Gastrocnemius medialis (tissue), 4 donors: ENCODE data around the gene KCNK3. TPM values are rescaled to one million over a fixed set of nuclear protein-coding genes. Genes with fewer than 3 reads are reported as not detected.
A peak's percentile ranks its signal among the peaks of the same experiment; 100 is the strongest.

Experiments
- ATAC-seq, 2 donors: fragments of 150-250 bp; one replicate each; pipeline ENCODE4 v1.9.1; 2016
- DNase-seq, 2 donors: peaks; one replicate each; pipeline ENCODE4 v3.0.0-alpha.2; 2019
- H3K27ac ChIP-seq, 4 donors: fragments of 200-600 bp; sonication (generic); 1 replicate in 1 of 4; 2 replicates in 3 of 4; pipeline ENCODE4 v1.5.1; 2016 to 2018; ENCODE audit warnings: mild to moderate bottlenecking in 2 of 4, moderate library complexity in 1 of 4
- H3K27me3 ChIP-seq, 3 donors: fragments of 200-600 bp; sonication (generic) in 2 of 3; 1 replicate in 1 of 3; 2 replicates in 2 of 3; pipeline versions ENCODE4 v1.5.1 to v1.6.0; 2016 to 2019; ENCODE audit warnings: mild to moderate bottlenecking in 1 of 3, moderate library complexity in 1 of 3
- H3K36me3 ChIP-seq, 2 donors: fragments of 200-600 bp; sonication (generic) in 1 of 2; one replicate each; pipeline ENCODE4 v1.5.1; 2017 to 2018
- H3K4me1 ChIP-seq, 2 donors: fragments of 200-600 bp; sonication (generic) in 1 of 2; one replicate each; pipeline ENCODE4 v1.5.1; 2016 to 2017; ENCODE audit warnings: mild to moderate bottlenecking in 2 of 2
- H3K4me3 ChIP-seq, 4 donors: fragments of 200-600 bp; sonication (generic) in 3 of 4; 1 replicate in 1 of 4; 2 replicates in 3 of 4; pipeline ENCODE4 v1.5.1; 2016 to 2019; ENCODE audit warnings: mild to moderate bottlenecking in 2 of 4
- H3K9me3 ChIP-seq, 3 donors: fragments of 200-600 bp; sonication (generic) in 2 of 3; 1 replicate in 1 of 3; 2 replicates in 2 of 3; pipeline ENCODE4 v1.5.1; 2016 to 2019
- POLR2A ChIP-seq, 2 donors: fragments of 450-650 bp; IDR thresholded peaks; one replicate each; pipeline ENCODE4 v1.6.1; 2017; ENCODE audit warnings: antibody characterized with exemption in 2 of 2, mild to moderate bottlenecking in 2 of 2, moderate library complexity in 2 of 2
- in situ Hi-C, 4 donors: fragments of 200-750 bp; cut with MboI; loops; one replicate each; pipeline versions ENCODE4 v1.15.0 to v1.8.0; 2017; ENCODE audit warnings: low sequenced_read_pairs in 4 of 4
- intact Hi-C: fragments of 100-400 bp; cut with DNase I; formaldehyde crosslinking; loops from one replicate; pipeline ENCODE4 v1.15.1; 2023; ENCODE audit warnings: low total_unique reads
- total RNA-seq, 4 donors: library from RNA; depleted of rRNA; stranded (reverse); fragments of >200 nt; gene quantifications; one replicate each; pipeline versions ENCODE4 v1.1.0 to v1.2.3, GENCODE V29; 2016
- TF ChIP-seq, protein P1 (sequence below), 5 experiments: fragments of 450-650 bp in 3 of 5; fragments of 200-600 bp in 2 of 5; sonication (generic) in 2 of 5; IDR thresholded peaks in 4 of 5; conservative IDR thresholded peaks in 1 of 5; 1 replicate in 4 of 5; 2 replicates in 1 of 5; pipeline ENCODE4 v1.5.1; 2016 to 2019; ENCODE audit warnings: antibody characterized with exemption in 5 of 5, mild to moderate bottlenecking in 3 of 5, moderate library complexity in 3 of 5

The KCNK3 gene
- total RNA-seq, 4 donors from 2014 or later, result 0.80 to 11.6 (median 1.2) TPM

GRCh38 chr2:26733413-26733812 is 40.9 kb downstream of the KCNK3 start:
- Histone ChIP-seq H3K4me3 (no peak overlapping the region), H3K4me1 (no peaks in the 10 kb centered on the region), H3K9me3 (no peaks in the 10 kb centered on the region), H3K27ac (no peak overlapping the region), H3K36me3 (no peaks in the 10 kb centered on the region), H3K27me3 (no peaks in the 10 kb centered on the region)
- ATAC-seq (no peak), DNase-seq (no peak)
- intact Hi-C loops, result no loop called here
- in situ Hi-C loops, result no loop called here
- TF ChIP-seq, protein P1, sequence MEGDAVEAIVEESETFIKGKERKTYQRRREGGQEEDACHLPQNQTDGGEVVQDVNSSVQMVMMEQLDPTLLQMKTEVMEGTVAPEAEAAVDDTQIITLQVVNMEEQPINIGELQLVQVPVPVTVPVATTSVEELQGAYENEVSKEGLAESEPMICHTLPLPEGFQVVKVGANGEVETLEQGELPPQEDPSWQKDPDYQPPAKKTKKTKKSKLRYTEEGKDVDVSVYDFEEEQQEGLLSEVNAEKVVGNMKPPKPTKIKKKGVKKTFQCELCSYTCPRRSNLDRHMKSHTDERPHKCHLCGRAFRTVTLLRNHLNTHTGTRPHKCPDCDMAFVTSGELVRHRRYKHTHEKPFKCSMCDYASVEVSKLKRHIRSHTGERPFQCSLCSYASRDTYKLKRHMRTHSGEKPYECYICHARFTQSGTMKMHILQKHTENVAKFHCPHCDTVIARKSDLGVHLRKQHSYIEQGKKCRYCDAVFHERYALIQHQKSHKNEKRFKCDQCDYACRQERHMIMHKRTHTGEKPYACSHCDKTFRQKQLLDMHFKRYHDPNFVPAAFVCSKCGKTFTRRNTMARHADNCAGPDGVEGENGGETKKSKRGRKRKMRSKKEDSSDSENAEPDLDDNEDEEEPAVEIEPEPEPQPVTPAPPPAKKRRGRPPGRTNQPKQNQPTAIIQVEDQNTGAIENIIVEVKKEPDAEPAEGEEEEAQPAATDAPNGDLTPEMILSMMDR (IDR thresholded peaks at IDR 0.05 in 4 of 5, conservative IDR thresholded peaks at IDR 0.05 in 1 of 5), result no peak
- TF ChIP-seq POLR2A (IDR thresholded peaks at IDR 0.05), result no peak

- intact Hi-C loops (no loop called here), in situ Hi-C loops (loop anchor here in 1 of 4 donors (5.0 kb wide), 1 partner anchor 133 kb away; no protein-coding TSS in a partner anchor)
- H3K4me3 ChIP-seq, result no peak overlapping the region
- ATAC-seq, result no peak
- no peaks in the 10 kb centered on the region for H3K27me3 ChIP-seq
- H3K4me1 ChIP-seq, result no peaks in the 10 kb centered on the region
- TF ChIP-seq POLR2A (IDR thresholded peaks at IDR 0.05), result no peak
- H3K36me3 ChIP-seq, result no peaks in the 10 kb centered on the region
- no peaks in the 10 kb centered on the region for H3K9me3 ChIP-seq
- H3K27ac ChIP-seq, result no peak overlapping the region
- DNase-seq, result no peak
Measured at GRCh38 chr2:26735097-26735496, 42.6 kb downstream of the KCNK3 start.

GRCh38 chr2:26735883-26736588 is 43.5 kb downstream of the KCNK3 start:
- DNase-seq (no peak), ATAC-seq (peak in 1 of 2 donors; percentile 37)
- H3K27ac ChIP-seq, result no peak overlapping the region
- H3K4me1 ChIP-seq, result no peaks in the 10 kb centered on the region
- TF ChIP-seq, protein P1 (IDR thresholded peaks at IDR 0.05 in 4 of 5, conservative IDR thresholded peaks at IDR 0.05 in 1 of 5), result no peak
- TF ChIP-seq POLR2A (IDR thresholded peaks at IDR 0.05), result no peak
- intact Hi-C loops, result no loop called here
- no peaks in the 10 kb centered on the region for H3K36me3 ChIP-seq
- in situ Hi-C loops, result loop anchor here in 1 of 4 donors (5.0 kb wide), 1 partner anchor 134 kb away; no protein-coding TSS in a partner anchor
- H3K9me3 ChIP-seq, result no peaks in the 10 kb centered on the region
- no peaks in the 10 kb centered on the region for H3K27me3 ChIP-seq
- no peak overlapping the region for H3K4me3 ChIP-seq

DNA sequence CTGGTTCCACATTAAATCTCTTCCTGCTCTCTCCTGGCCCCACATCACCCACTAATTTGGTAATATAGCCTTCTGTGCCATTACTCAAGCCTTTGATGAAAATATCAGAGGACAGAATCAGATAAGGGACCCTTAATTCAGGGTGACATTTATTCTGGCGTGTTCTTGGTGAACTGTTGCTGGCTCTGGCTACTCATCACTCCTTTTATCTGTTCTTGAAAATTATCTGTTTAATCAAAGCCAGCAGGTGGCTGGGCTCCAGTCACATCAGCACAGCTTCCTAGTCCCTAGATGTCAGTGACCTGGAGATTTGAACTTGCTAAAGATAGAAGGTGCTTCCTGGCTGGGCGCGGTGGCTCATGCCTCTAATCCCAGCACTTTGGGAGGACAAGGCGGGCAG is 44.7 kb downstream of the KCNK3 start:
- H3K4me1 ChIP-seq, result peaks cover 0 to 3% of the 10 kb centered on the region in 2 donors
- H3K4me3 ChIP-seq, result no peak overlapping the region
- no peak overlapping the region for H3K27ac ChIP-seq
- no peak for TF ChIP-seq POLR2A (IDR thresholded peaks at IDR 0.05)
- TF ChIP-seq, protein P1 (IDR thresholded peaks at IDR 0.05 in 4 of 5, conservative IDR thresholded peaks at IDR 0.05 in 1 of 5), result no peak
- H3K27me3 ChIP-seq, result no peaks in the 10 kb centered on the region
- H3K9me3 ChIP-seq, result no peaks in the 10 kb centered on the region
- DNase-seq (no peak), ATAC-seq (no peak)
- no peaks in the 10 kb centered on the region for H3K36me3 ChIP-seq
- in situ Hi-C loops (loop anchor here in 1 of 4 donors (5.0 kb wide), 1 partner anchor 135 kb away; no protein-coding TSS in a partner anchor), intact Hi-C loops (no loop called here)

GRCh38 chr2:26738481-26738880 is 46.0 kb downstream of the KCNK3 start:
- intact Hi-C loops, result no loop called here
- no peak overlapping the region for H3K4me3 ChIP-seq
- no peaks in the 10 kb centered on the region for H3K9me3 ChIP-seq
- DNase-seq (no peak), ATAC-seq (no peak)
- TF ChIP-seq, protein P1 (IDR thresholded peaks at IDR 0.05 in 4 of 5, conservative IDR thresholded peaks at IDR 0.05 in 1 of 5), result no peak
- TF ChIP-seq POLR2A (IDR thresholded peaks at IDR 0.05), result no peak
- H3K36me3 ChIP-seq, result no peaks in the 10 kb centered on the region
- no peak overlapping the region for H3K27ac ChIP-seq
- peaks cover 0 to 8% of the 10 kb centered on the region in 2 donors for H3K4me1 ChIP-seq
- in situ Hi-C loops, result loop anchor here in 1 of 4 donors (5.0 kb wide), 1 partner anchor 136 kb away; no protein-coding TSS in a partner anchor
- H3K27me3 ChIP-seq, result no peaks in the 10 kb centered on the region
